Breast epithelium (tissue), 3 donors: ENCODE results near the gene MERTK.

ENCODE experiments used
- POLR2A ChIP-seq: fragments of 450-650 bp; IDR thresholded peaks from one replicate; pipeline ENCODE4 v1.6.1; 2016; ENCODE audit warnings: antibody characterized with exemption, mild to moderate bottlenecking, moderate library complexity
- POLR2AphosphoS5 ChIP-seq, 3 donors: sonication (generic); formaldehyde crosslinking; IDR thresholded peaks; one replicate each; pipeline ENCODE4 v1.6.1; 2017; ENCODE audit warnings: antibody characterized with exemption in 3 of 3
- TF ChIP-seq, protein P1 (sequence below), 3 donors: fragments of 450-650 bp; IDR thresholded peaks; one replicate each; pipeline ENCODE4 v1.5.1; 2016 to 2017; ENCODE audit warnings: antibody characterized with exemption in 3 of 3, mild to moderate bottlenecking in 3 of 3, moderate library complexity in 3 of 3

GRCh38 chr2:111883661-111884591 is 14.5 kb upstream of the MERTK start, which contains the start of gene ANAPC1:
- TF ChIP-seq, protein P1, sequence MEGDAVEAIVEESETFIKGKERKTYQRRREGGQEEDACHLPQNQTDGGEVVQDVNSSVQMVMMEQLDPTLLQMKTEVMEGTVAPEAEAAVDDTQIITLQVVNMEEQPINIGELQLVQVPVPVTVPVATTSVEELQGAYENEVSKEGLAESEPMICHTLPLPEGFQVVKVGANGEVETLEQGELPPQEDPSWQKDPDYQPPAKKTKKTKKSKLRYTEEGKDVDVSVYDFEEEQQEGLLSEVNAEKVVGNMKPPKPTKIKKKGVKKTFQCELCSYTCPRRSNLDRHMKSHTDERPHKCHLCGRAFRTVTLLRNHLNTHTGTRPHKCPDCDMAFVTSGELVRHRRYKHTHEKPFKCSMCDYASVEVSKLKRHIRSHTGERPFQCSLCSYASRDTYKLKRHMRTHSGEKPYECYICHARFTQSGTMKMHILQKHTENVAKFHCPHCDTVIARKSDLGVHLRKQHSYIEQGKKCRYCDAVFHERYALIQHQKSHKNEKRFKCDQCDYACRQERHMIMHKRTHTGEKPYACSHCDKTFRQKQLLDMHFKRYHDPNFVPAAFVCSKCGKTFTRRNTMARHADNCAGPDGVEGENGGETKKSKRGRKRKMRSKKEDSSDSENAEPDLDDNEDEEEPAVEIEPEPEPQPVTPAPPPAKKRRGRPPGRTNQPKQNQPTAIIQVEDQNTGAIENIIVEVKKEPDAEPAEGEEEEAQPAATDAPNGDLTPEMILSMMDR (IDR thresholded peaks at IDR 0.05), result no peak
- TF ChIP-seq POLR2A (no peak), POLR2AphosphoS5 (IDR thresholded peaks at IDR 0.05) (peak; percentile 45 to 64 (median 64))
